Pons (tissue), 1 donor: ENCODE measurements around the gene DOCK1.

Experiments
- DNase-seq: peaks from one replicate; pipeline ENCODE4 v3.0.0-alpha.2; 2016; ENCODE audit warnings: low spot score

Gene DOCK1

DNA sequence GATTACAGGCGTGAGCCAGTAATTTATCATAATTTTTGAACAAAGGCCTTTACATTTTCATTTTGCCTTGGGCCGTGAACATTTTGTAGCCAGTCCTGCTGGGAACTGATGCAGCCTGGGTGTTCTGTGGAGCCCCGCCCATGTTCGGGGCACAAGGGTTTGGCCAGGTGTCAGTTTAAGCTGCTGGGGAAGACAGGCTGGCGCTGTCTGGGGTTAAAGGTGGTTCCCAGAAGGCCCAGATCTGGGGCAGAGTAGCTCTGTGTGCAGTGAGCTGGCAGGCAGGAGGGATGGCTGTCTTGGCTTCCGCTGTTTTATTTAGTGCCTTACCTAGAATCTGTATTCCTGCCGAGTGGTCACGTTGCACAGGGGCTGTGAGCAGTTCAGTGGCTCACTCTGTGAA, 50.2 kb downstream of the DOCK1 start:
- DNase-seq, result no peak

GRCh38 chr10:126955934-126956711, 50.9 kb downstream of the DOCK1 start:
- peak; percentile 80 for DNase-seq

- no peak for DNase-seq
These were observed 51.5 kb downstream of the DOCK1 start for GRCh38 chr10:126956712-126957108.

GRCh38 chr10:126957111-126957510, 51.9 kb downstream of the DOCK1 start:
- DNase-seq, result no peak

DNA sequence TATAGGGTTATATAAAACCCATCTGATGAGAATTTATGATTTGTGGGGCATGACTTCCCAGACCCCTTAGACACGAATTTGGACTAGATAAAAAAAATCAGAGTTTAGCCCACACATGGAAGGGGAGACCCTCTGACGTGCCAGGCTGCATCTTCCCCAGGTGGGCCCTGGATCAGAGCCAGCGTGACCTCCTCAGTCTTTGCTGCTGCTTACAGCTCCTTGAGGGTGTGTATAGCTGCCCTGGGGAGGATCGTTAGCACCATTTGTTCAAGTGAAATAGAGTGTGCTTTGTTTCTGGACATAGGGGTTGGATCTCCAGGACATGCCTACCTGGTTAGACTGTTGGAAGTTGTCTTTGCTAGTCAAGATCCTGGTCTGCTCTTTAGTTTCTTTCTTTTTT, 54.2 kb downstream of the DOCK1 start:
- no peak for DNase-seq

GRCh38 chr10:126959906-126960685, 54.9 kb downstream of the DOCK1 start:
- no peak for DNase-seq

DNA sequence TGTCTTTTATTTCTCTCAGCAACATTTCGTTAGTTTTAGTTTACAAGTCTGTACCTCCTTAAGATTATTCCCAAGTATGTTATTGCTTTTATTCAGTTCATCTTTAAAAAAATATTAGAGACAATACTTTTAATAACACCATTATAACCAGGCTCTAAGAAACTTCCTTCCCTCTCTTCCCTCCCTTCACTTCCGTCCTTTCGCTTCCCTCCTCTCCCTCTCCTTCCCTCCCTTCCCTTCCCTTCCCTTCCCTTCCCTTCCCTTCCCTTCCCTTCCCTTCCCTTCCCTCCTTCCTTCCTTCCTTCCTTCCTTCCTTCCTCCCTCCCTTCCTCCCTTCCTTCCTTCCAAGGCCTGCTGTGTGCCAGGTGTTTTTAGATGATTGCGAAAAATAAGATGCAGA, 58.1 kb downstream of the DOCK1 start:
- no peak for DNase-seq

DNA sequence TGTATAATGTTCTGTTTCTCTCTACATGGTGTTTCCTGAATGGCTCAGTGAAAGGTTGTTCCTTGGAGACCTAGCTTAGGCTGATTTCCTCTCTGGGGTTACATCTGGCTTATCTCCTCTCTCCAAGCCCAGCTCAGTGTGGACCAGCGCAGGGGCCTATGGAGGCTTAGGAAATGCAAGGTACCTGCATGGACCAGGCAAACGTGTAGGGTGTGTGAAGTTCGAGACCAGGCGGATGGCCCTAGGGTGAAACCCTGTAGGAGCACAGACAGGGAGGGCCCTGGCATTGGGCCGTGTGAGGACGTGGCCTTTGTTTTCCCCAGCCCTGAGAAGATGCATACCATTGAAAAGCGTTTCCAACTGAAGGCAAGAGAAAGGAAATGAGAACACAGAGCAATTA, 59.0 kb downstream of the DOCK1 start:
- DNase-seq, result no peak

- DNase-seq, result no peak
These were observed 61.7 kb downstream of the DOCK1 start for GRCh38 chr10:126966938-126967337.

- peak; percentile 59 for DNase-seq
These were observed 64.1 kb downstream of the DOCK1 start for GRCh38 chr10:126969310-126969709.

- peak; percentile 67 for DNase-seq
These were observed 67.6 kb downstream of the DOCK1 start for GRCh38 chr10:126972635-126973414.

- peak; percentile 42 for DNase-seq
These were observed 70.0 kb downstream of the DOCK1 start for GRCh38 chr10:126975221-126975620.

- no peak for DNase-seq
These were observed 72.0 kb downstream of the DOCK1 start for GRCh38 chr10:126977216-126977615.

- DNase-seq, result no peak
These were observed 74.1 kb downstream of the DOCK1 start for GRCh38 chr10:126979311-126979710.

GRCh38 chr10:126993208-126993607, 88.0 kb downstream of the DOCK1 start:
- no peak for DNase-seq

GRCh38 chr10:126997801-126998590, 92.8 kb downstream of the DOCK1 start:
- DNase-seq, result no peak

GRCh38 chr10:127000598-127000997, 95.4 kb downstream of the DOCK1 start:
- no peak for DNase-seq

- no peak for DNase-seq
These were observed 97.9 kb downstream of the DOCK1 start for GRCh38 chr10:127003032-127003685.

- no peak for DNase-seq
These were observed 101.2 kb downstream of the DOCK1 start for GRCh38 chr10:127006453-127006852.

- DNase-seq, result no peak
These were observed 104.1 kb downstream of the DOCK1 start for GRCh38 chr10:127009366-127009765.

GRCh38 chr10:127011174-127011573, 105.9 kb downstream of the DOCK1 start:
- no peak for DNase-seq
